AML-193 (cell line): ENCODE measurements around the gene C3orf20.
"Not testable (repeated sequence)": the region's sequence is repeated elsewhere in the genome, so short reads cannot be mapped to it uniquely, and the experiment has no call there.

ENCODE experiments used
- DNase-seq, 2 experiments: peaks; one replicate each; lab custom pipeline; 2025; lab: John Stamatoyannopoulos, UW

Gene C3orf20

GRCh38 chr3:14797731-14798130 is 122.8 kb downstream of the C3orf20 start:
- DNase-seq = no peak

- DNase-seq = no peak
Observed at GRCh38 chr3:14798231-14798630, 123.3 kb downstream of the C3orf20 start.

GRCh38 chr3:14799146-14799545 is 124.2 kb downstream of the C3orf20 start:
- no peak for DNase-seq

DNA sequence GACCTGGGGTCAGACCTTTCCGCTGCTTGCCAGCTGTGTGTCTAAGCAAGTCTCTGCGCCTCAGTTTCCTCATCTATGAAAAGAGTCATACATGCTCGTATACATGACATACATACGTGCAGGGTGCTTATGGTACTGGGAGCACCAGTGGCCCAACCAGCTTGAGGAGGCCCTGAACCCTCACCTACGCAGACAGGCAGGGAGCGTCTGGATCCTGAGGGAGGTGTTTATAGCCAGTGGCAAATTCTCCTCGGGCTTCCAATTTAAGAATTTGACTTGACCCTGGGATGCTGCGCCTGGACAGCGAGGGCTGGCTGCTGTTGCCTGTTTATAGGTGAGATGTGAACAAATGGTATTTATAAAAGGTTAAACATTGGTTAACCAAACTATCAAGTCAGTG is 126.1 kb downstream of the C3orf20 start:
- no peak for DNase-seq

- DNase-seq = no peak
Observed at GRCh38 chr3:14801668-14802380, 126.9 kb downstream of the C3orf20 start.

DNA sequence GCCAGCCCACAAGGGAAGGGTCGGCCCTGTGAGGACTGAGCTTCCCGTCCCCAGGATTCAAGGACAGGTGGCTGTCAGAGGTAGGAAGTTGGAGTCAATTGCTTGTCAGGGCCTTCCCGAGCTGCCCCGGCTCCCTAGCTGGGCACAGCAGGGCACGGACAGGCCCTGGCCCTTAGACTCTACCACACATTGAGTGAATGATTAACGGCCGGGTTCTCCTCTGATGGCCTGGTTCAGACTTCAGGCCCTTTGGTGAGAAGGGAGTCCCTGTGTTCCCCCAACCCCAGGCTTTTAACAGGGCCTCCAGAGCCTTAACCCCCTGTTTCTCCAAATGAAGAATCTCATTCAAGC is 127.4 kb downstream of the C3orf20 start:
- no peak for DNase-seq

DNA sequence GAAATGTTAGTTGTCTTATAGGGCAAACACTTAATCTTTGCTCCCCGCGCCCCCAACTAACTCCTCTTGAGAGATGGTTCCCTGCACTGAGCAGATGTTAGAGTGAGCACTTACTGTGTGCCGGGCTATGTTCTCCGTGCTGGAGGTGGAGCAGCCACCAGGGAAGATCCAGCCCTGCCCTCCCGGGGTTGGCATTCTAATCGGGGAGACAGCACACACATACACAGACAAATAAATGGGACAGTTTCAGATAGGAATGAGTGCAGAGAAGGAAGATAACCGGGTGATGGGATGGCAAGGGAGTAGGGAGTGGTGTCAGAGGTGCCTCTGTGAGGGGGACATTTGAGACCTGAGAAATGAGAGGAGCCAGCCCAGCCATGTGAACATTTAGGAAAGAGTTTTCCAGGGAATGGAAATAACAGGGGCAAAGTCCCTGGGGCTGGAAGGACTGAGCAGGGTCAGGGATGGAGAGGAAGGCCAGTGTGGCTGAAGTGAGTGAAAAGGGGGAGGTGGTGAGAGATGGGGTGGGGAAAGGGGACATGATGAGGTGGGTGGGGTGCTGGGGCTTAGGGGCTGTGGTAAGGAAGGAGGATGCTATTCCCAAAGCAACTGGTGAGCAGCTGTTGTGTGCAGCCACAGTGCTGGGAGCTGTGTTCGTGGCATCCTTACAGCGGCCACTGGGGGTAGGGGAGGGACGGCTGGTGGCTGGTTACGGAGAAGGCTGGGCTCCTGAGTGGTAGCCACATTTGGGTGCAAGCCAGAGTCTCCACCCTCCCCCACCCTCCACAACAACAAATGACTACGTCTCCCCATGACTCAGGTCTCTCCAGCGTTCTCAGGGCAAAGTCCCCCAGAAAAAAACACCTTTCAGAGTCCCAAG is 128.4 kb downstream of the C3orf20 start:
- no peak for DNase-seq

DNA sequence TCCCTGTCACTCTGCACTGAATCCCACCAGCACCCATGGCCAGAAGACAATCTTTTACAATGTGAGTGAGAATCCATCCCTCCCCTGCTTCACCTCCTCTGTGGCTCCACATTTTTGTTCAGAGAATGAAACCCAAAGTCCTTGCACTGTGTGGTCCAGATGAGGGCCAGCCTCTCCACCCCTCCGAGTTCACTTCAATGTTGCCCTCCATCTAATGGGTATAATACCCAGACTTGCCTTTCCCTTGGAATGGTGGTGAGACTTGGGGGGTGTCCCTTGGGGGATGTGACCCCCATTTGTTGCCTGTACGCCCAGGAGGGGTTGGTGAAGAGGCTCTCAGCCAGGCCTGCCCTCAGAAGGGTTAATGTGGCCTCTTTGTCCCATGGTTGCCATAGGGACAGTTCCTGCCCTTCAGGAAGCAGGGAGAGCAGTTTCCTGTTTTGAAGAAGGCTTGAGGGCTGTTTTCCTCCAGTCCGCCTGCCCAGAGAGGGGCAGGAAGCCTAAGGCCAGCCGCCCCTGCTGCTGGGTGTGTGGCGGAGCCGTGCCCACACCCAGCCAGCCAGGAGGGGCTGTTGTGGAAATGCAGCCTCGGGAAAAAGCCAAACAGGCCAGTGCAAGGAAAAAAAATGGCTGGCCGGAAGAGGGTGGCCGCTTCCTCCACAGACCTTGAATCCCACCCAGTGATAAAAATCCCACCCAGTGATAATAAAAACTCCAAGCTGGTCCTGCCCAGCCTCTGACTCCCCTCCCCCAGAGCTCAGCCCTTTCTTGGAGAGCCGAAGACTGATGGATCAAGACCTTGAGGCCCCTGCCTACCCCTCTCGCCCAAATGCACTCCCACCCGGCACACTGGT is 129.3 kb downstream of the C3orf20 start:
- DNase-seq = no peak

- no peak for DNase-seq
Observed at GRCh38 chr3:14804835-14805780, 130.2 kb downstream of the C3orf20 start.

GRCh38 chr3:14805961-14806537 is 131.1 kb downstream of the C3orf20 start:
- DNase-seq = no peak

DNA sequence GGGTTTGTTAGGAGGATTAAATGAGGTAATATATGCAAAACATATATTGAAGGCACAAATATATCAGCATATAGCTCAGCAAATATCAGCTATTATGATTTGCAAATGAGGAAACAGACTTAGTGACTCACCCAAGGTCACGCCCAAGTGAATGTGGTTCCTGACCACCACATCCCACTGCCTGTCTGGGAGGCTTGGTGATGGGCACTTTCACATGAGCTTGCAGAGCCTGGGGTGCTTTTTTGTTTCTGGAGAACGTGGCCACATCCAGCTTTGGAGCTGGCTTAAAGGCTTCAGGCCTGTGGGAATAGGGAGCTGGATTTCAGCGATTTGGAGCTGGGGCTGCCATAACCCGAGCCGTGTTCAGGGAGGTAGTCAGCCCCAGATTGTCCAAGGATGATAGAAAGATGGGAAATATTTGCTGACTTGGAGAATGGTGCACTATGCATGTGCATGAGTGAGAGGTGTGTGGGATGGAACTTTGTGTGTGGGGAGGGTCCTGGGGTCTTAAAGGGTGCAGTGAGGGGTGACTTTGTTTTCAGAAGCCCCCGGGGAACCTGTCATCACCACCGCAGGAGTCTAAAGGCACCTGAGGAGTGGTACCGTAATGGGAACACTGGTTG is 131.8 kb downstream of the C3orf20 start:
- peak; percentile 46 to 60 for DNase-seq

GRCh38 chr3:14808025-14808424 is 133.1 kb downstream of the C3orf20 start:
- DNase-seq = no peak

GRCh38 chr3:14808502-14809266 is 133.7 kb downstream of the C3orf20 start:
- DNase-seq = no peak

DNA sequence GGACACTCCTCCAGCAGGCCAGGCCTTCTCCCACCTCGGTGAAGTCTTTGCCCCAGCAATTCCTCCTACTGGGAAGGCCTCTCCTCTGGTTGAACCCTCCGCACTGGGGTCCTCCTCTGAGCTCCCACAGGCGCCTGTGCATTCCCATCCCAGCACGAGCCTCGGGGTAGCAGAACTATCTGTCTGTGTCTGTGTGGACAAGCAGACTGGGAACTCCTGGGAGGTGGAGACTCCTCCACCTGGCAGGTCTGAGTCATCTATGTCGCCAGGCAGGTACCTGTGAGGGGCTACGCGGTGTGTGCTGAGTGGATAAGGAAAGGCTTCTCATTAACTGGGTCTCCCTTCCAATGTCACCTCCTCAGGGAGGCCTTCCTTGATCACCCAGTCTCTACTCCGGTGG is 134.7 kb downstream of the C3orf20 start:
- not testable (repeated sequence) for DNase-seq

GRCh38 chr3:14810070-14810791 is 135.3 kb downstream of the C3orf20 start:
- DNase-seq = no peak

DNA sequence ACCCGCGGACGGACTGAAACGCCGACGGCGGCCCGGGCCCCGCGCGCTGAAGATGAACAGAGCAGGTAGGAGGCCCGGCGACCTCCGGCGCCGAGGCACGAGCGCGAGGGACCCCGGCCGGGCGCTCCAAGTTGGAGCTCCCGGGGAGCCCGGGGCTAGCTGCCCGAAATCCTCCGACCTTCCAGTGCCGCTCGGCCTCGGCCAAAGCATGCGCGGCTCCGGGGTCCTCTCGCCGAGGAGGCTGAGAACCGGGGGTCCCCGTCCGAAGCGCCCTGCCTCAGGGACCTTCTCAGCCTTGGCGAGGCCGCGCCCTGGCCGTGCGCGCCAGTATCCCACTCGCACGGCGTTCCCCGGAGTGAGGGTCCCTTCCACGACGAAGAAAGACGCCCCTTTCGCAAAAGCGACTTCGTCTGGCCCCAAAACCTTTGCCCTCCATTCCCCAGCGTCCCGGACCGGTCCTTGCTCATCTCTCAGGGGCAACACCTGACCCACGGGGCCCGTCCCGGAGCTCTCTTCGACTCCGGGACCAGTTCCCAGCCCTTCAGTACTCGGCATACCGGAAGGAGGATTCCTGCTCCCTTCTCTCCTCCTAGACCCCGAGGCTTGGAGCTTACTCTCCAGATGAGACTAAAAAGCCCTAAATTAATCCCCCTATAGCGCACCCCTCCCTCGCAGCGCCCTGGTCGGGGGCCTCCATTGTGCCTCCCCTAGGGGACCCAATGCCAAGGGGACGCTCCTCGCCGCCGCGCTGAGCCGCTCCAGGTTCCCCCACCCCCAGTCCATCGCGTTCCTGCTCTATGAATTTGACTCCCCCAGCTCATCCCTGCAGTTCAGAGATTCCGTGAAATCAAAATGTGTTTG is 136.1 kb downstream of the C3orf20 start:
- DNase-seq = no peak

DNA sequence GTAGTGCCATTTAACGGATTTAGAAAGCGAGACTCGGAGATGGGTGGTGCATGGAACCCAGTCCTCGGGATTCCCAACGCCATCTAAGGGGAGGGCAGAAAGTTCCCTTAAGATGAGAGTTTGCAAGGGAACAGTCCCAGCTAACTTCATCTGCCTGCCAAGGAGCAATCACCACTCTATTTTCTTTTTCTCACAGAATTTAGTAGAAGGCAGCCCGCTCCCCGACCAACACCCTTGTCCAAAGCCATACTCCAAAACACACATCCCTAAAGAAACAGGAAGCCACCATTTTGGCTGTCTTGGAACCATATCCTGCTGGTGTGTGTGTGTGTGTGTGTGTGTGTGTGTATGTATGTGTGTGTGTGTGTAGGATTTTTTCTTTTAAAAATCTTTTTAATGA is 136.7 kb downstream of the C3orf20 start:
- DNase-seq = no peak

GRCh38 chr3:14812196-14812790 is 137.4 kb downstream of the C3orf20 start:
- no peak for DNase-seq
